ENCODE data around the gene KLRF2. TPM values are rescaled to one million over a fixed set of nuclear protein-coding genes. Genes with fewer than 3 reads are reported as not detected.

KLRF2 gene
- total and polyA plus RNA-seq, 2 of the 8 experiments (the other 6 are each of a cell fraction or from before 2014, with no cell fraction given) = not detected

DNA sequence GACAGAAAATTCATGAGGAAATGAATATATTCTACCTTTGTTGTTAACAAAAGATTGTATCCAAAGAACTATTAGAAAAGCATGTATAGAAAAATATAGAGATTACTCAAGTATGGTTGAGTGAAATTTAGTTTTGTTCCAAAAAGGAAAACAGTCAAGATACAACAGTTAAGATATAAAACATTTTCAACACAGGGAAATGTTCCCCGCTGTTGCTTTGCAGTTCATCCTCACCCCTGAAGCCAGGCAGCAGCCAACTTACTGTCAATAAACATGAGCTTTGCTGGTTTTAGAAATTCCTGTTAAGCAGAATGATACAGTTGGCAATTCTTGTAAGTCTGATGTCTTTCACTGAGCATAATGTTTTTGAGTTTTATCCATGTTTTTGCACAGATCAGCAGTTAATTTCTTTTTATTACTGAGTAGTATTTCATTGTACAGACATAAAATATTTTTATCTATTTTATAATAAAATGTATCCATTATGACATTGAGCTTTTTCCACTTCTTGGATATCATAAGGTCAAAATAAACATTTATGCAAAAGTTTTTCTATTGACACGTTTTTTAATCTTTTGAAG is 10.9 kb upstream of the KLRF2 start:
- H3K4me2 ChIP-seq (ENCODE audit: insufficient read depth in 1 of 2, low read depth in 2 of 2, low read length in 2 of 2) = no peak overlapping the region
- no peaks in the 10 kb centered on the region for H3K79me1 ChIP-seq (ENCODE audit: low read depth, low read length)
- no peaks in the 10 kb centered on the region for H4K20me1 ChIP-seq (replicated peaks in 1 of 2; ENCODE audit: control insufficient read depth in 1 of 2, insufficient read depth in 2 of 2, low read length in 2 of 2)
- ChIA-PET POLR2A (ENCODE audit: partially characterized antibody) (interaction anchor here (1.0 kb wide), 1 partner anchor 17 kb away, joined by 3 read pairs; no protein-coding TSS in a partner anchor), CTCF (ENCODE audit: partially characterized antibody) (interaction anchor here (1.6 kb wide), 1 partner anchor 29 kb away, joined by 3 read pairs; no protein-coding TSS in a partner anchor)
- no peak overlapping the region for H2AFZ ChIP-seq (ENCODE audit: low read length)
- no peak overlapping the region for H2BK15ac ChIP-seq (ENCODE audit: low read length)
- H2AK5ac ChIP-seq (ENCODE audit: low read depth, low read length) = no peak overlapping the region
- H3K27me3 ChIP-seq (replicated peaks in 1 of 4; ENCODE audit: control insufficient read depth in 3 of 4, extremely low read depth in 1 of 4, insufficient read depth in 3 of 4, low read length in 3 of 4) = no peaks in the 10 kb centered on the region
- H3K79me2 ChIP-seq (ENCODE audit: control insufficient read depth in 1 of 2, insufficient read depth in 2 of 2, low read length in 2 of 2) = no peaks in the 10 kb centered on the region
- H3K4me1 ChIP-seq (replicated peaks in 1 of 4; ENCODE audit: control insufficient read depth in 3 of 4, insufficient read depth in 4 of 4, low read length in 3 of 4) = peaks cover 0 to 6% (median 2%) of the 10 kb centered on the region in 4 experiments; a peak in 2 of 7 replicates
- WGBS, 2 experiments (ENCODE audit: extremely low coverage in 1 of 2, insufficient coverage in 1 of 2, insufficient read length in 1 of 2, insufficient replicate concordance in 2 of 2, low coverage in 1 of 2, low lambda C conversion rate in 2 of 2, missing lambda C conversion rate in 1 of 2) = 87% methylated on average over 2 of the region's 2 CpGs; no CpG with 5 or more reads in 1 of the 2 experiments
- no peak overlapping the region for H2BK12ac ChIP-seq (ENCODE audit: low read depth, low read length)
- H3K36me3 ChIP-seq (ENCODE audit: control insufficient read depth in 2 of 4, insufficient read depth in 4 of 4, low read length in 3 of 4) = no peaks in the 10 kb centered on the region
- no peak overlapping the region for H2BK5ac ChIP-seq (ENCODE audit: low read depth, low read length)
- no peak overlapping the region for H3K4ac ChIP-seq (replicated peaks; ENCODE audit: insufficient read length, low read depth, low read length)
- no peak overlapping the region for H3K56ac ChIP-seq (replicated peaks; ENCODE audit: insufficient read length, low read depth, low read length)
- no peak overlapping the region for H3K23ac ChIP-seq (ENCODE audit: insufficient read length)
- H4K91ac ChIP-seq (replicated peaks; ENCODE audit: insufficient read length, low read length) = no peak overlapping the region
- no peak overlapping the region for H4K5ac ChIP-seq (ENCODE audit: insufficient read length, low read depth, low read length)
- no peak overlapping the region for H2BK120ac ChIP-seq (replicated peaks; ENCODE audit: low read depth, low read length)
- no peak overlapping the region for H3K9ac ChIP-seq (replicated peaks in 1 of 4; ENCODE audit: extremely low read depth in 1 of 4, low read depth in 3 of 4, low read length in 3 of 4)
- no peak overlapping the region for H3K14ac ChIP-seq (ENCODE audit: insufficient read length)
- FAIRE-seq (peak; percentile 32), DNase-seq (ENCODE audit: low read depth in 1 of 2, low spot score in 2 of 2) (no peak)
- H4K8ac ChIP-seq (ENCODE audit: extremely low read depth, insufficient read depth, low read length) = no peak overlapping the region
- H3K9me3 ChIP-seq (ENCODE audit: insufficient read depth in 2 of 2, low read depth in 1 of 2, low read length in 1 of 2) = no peaks in the 10 kb centered on the region
- H3K4me3 ChIP-seq (ENCODE audit: extremely low read depth in 1 of 4, insufficient read depth in 2 of 4, low read depth in 3 of 4, low read length in 4 of 4) = no peak overlapping the region
- no peak overlapping the region for H3K27ac ChIP-seq (ENCODE audit: low read depth, low read length)
- no peak overlapping the region for H3K18ac ChIP-seq (ENCODE audit: extremely low read depth, low read length)
- TF ChIP-seq EZH2 (IDR thresholded peaks at IDR 0.05; ENCODE audit: low read depth, low read length, severe bottlenecking) (no peak), SP1 (IDR thresholded peaks at IDR 0.05; ENCODE audit: low read depth, low read length) (no peak), RFX5 (IDR thresholded peaks at IDR 0.05; ENCODE audit: borderline replicate concordance, low read depth, low read length) (no peak), SIN3A (conservative IDR thresholded peaks at IDR 0.05 in 1 of 2, IDR thresholded peaks at IDR 0.05 in 1 of 2; ENCODE audit: low read depth in 1 of 2, low read length in 2 of 2) (no peak)
- no peak overlapping the region for H2BK20ac ChIP-seq (ENCODE audit: low read length)
- no peaks in the 10 kb centered on the region for H3K23me2 ChIP-seq (ENCODE audit: low read depth, low read length)
